ENCODE results near the gene GOLM1. TPM values are rescaled to one million over a fixed set of nuclear protein-coding genes. Genes with fewer than 3 reads are reported as not detected.

The GOLM1 gene
- total and polyA plus RNA-seq, 2 of the 8 experiments (the other 6 are each of a cell fraction or from before 2014, with no cell fraction given): 45.9 to 88.9 TPM

DNA sequence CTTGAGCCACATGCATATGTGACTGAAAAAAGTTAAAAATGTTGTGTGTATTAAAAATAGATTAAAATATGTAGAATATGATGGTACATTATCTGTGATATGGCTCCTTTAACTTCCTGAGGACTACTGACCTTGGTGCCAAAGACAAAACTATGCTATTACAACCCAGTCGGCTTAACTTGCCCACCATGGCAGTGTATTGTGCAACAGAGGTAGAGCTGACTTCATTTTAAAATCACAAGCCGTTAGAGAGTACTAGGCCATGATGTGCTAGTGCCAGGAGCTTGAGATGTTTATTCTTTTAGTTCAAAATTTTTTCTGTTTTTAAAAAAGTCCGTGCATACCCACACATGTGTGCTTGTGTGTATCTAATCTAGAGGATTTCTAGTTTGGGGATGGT lies 112.1 kb downstream of the GOLM1 start:
- no peak overlapping the region for H3K14ac ChIP-seq (ENCODE audit: insufficient read length)
- H2BK5ac ChIP-seq (ENCODE audit: low read depth, low read length): no peak overlapping the region
- no peaks in the 10 kb centered on the region for H3K4me1 ChIP-seq (replicated peaks in 1 of 4; ENCODE audit: control insufficient read depth in 3 of 4, insufficient read depth in 4 of 4, low read length in 3 of 4)
- H2AFZ ChIP-seq (ENCODE audit: low read length): no peak overlapping the region
- DNase-seq (ENCODE audit: low read depth in 1 of 2, low spot score in 2 of 2): no peak
- H4K8ac ChIP-seq (ENCODE audit: extremely low read depth, insufficient read depth, low read length): no peak overlapping the region
- no peaks in the 10 kb centered on the region for H4K20me1 ChIP-seq (replicated peaks in 1 of 2; ENCODE audit: control insufficient read depth in 1 of 2, insufficient read depth in 2 of 2, low read length in 2 of 2)
- 84% methylated on average over 3 of the region's 3 CpGs; no CpG with 5 or more reads in 1 of the 2 experiments for WGBS, 2 experiments (ENCODE audit: extremely low coverage in 1 of 2, insufficient coverage in 1 of 2, insufficient read length in 1 of 2, insufficient replicate concordance in 2 of 2, low coverage in 1 of 2, low lambda C conversion rate in 2 of 2, missing lambda C conversion rate in 1 of 2)
- no peaks in the 10 kb centered on the region for H3K9me3 ChIP-seq (ENCODE audit: insufficient read depth in 2 of 2, low read depth in 1 of 2, low read length in 1 of 2)
- H4K5ac ChIP-seq (ENCODE audit: insufficient read length, low read depth, low read length): no peak overlapping the region
- ChIA-PET CTCF (ENCODE audit: partially characterized antibody) (interaction anchor here (0.6 to 1.3 kb wide), 2 partner anchors 45 to 69 kb away, joined by 3 read pairs; no protein-coding TSS in a partner anchor), POLR2A (ENCODE audit: partially characterized antibody) (interaction anchor here (0.9 to 1.6 kb wide), 2 partner anchors 9 to 13 kb away, joined by 3 to 4 read pairs; no protein-coding TSS in a partner anchor)
- H2AK5ac ChIP-seq (ENCODE audit: low read depth, low read length): no peak overlapping the region
- H3K56ac ChIP-seq (replicated peaks; ENCODE audit: insufficient read length, low read depth, low read length): no peak overlapping the region
- 0 out of 2 replicates have a peak, but pooled peaks cover 2% of the 10 kb centered on the region for H3K79me1 ChIP-seq (ENCODE audit: low read depth, low read length)
- H4K91ac ChIP-seq (replicated peaks; ENCODE audit: insufficient read length, low read length): no peak overlapping the region
- H3K23me2 ChIP-seq (ENCODE audit: low read depth, low read length): no peaks in the 10 kb centered on the region; the same call in 1 of the 2 replicates
- no peak overlapping the region for H3K27ac ChIP-seq (ENCODE audit: low read depth, low read length)
- H3K27me3 ChIP-seq (replicated peaks in 1 of 4; ENCODE audit: control insufficient read depth in 3 of 4, extremely low read depth in 1 of 4, insufficient read depth in 3 of 4, low read length in 3 of 4): no peaks in the 10 kb centered on the region
- no peak overlapping the region for H3K9ac ChIP-seq (replicated peaks in 1 of 4; ENCODE audit: extremely low read depth in 1 of 4, low read depth in 3 of 4, low read length in 3 of 4)
- no peak for FAIRE-seq
- H3K18ac ChIP-seq (ENCODE audit: extremely low read depth, low read length): no peak overlapping the region
- no peak overlapping the region for H2BK20ac ChIP-seq (ENCODE audit: low read length)
- peaks cover 0 to 3% of the 10 kb centered on the region in 2 experiments; a peak in 1 of 4 replicates for H3K79me2 ChIP-seq (ENCODE audit: control insufficient read depth in 1 of 2, insufficient read depth in 2 of 2, low read length in 2 of 2)
- H2BK15ac ChIP-seq (ENCODE audit: low read length): no peak overlapping the region
- H3K36me3 ChIP-seq (ENCODE audit: control insufficient read depth in 2 of 4, insufficient read depth in 4 of 4, low read length in 3 of 4): peaks cover 0 to 27% (median 4%) of the 10 kb centered on the region in 4 experiments; a peak in 4 of 8 replicates
- no peak overlapping the region for H3K4ac ChIP-seq (replicated peaks; ENCODE audit: insufficient read length, low read depth, low read length)
- no peak overlapping the region for H2BK120ac ChIP-seq (replicated peaks; ENCODE audit: low read depth, low read length)
- no peak overlapping the region for H3K23ac ChIP-seq (ENCODE audit: insufficient read length)
- no peak overlapping the region for H3K4me3 ChIP-seq (ENCODE audit: extremely low read depth in 1 of 4, insufficient read depth in 2 of 4, low read depth in 3 of 4, low read length in 4 of 4)
- H3K4me2 ChIP-seq (ENCODE audit: insufficient read depth in 1 of 2, low read depth in 2 of 2, low read length in 2 of 2): no peak overlapping the region
- H2BK12ac ChIP-seq (ENCODE audit: low read depth, low read length): no peak overlapping the region
- no peak for TF ChIP-seq RFX5 (IDR thresholded peaks at IDR 0.05; ENCODE audit: borderline replicate concordance, low read depth, low read length)
- 0 out of 2 replicates have a peak, but pooled peaks have one; percentile 13 for TF ChIP-seq CEBPB (IDR thresholded peaks at IDR 0.05; ENCODE audit: low read depth, low read length)
